Measurements from ENCODE around the gene COX4I1. TPM values are rescaled to one million over a fixed set of nuclear protein-coding genes. Genes with fewer than 3 reads are reported as not detected.

COX4I1 gene
- total RNA-seq, 1 experiment from 2014 or later, result 839 TPM

GRCh38 chr16:85854935-85855334 is 55.4 kb downstream of the COX4I1 start:
- TF ChIP-seq ZNF274 (IDR thresholded peaks at IDR 0.05; ENCODE audit: low read depth, low read length) (no peak), ZFX (IDR thresholded peaks at IDR 0.05) (no peak), POLR2A (IDR thresholded peaks at IDR 0.05; ENCODE audit: borderline replicate concordance, extremely low read depth, insufficient read depth, insufficient read length) (no peak), RAD21 (IDR thresholded peaks at IDR 0.05; ENCODE audit: low read depth) (no peak), ZBTB33 (IDR thresholded peaks at IDR 0.05; ENCODE audit: extremely low read depth, insufficient replicate concordance, low read length) (no peak), CTCF (IDR thresholded peaks at IDR 0.05 in 2 of 3, conservative IDR thresholded peaks at IDR 0.05 in 1 of 3; ENCODE audit: borderline replicate concordance in 1 of 3, insufficient read depth in 1 of 3, low read depth in 2 of 3, low read length in 2 of 3) (no peak), SP1 (IDR thresholded peaks at IDR 0.05; ENCODE audit: low read depth) (no peak), REST (IDR thresholded peaks at IDR 0.05; ENCODE audit: low read depth) (no peak), TCF7L2 (IDR thresholded peaks at IDR 0.05; ENCODE audit: borderline replicate concordance, extremely low read depth, insufficient read depth, insufficient read length) (no peak), MAX (IDR thresholded peaks at IDR 0.05) (no peak)
- H3K4me1 ChIP-seq (ENCODE audit: control insufficient read depth in 1 of 2, insufficient read depth in 2 of 2, low read length in 2 of 2), result no peaks in the 10 kb centered on the region
- H3K36me3 ChIP-seq (ENCODE audit: control insufficient read depth in 1 of 2, insufficient read depth in 2 of 2, low read length in 2 of 2), result no peaks in the 10 kb centered on the region
- no peaks in the 10 kb centered on the region for H3K79me2 ChIP-seq (ENCODE audit: insufficient read depth, low read length)
- no peaks in the 10 kb centered on the region for H3K9me2 ChIP-seq (ENCODE audit: insufficient read depth)
- no peak overlapping the region for H3K9ac ChIP-seq (ENCODE audit: low read length)
- peaks cover 19% of the 10 kb centered on the region for H3K27me3 ChIP-seq (ENCODE audit: insufficient read depth, low read length)
- H3K4me2 ChIP-seq (ENCODE audit: low read length), result no peak overlapping the region
- H3K27ac ChIP-seq (ENCODE audit: low read depth, low read length), result no peak overlapping the region
- H3K4me3 ChIP-seq (replicated peaks in 1 of 2; ENCODE audit: low read depth in 1 of 2, low read length in 2 of 2), result no peak overlapping the region
- ATAC-seq, result no peak
- no peaks in the 10 kb centered on the region for H4K20me1 ChIP-seq (ENCODE audit: insufficient read depth)
- intact Hi-C loops (cut with micrococcal nuclease), result no loop called here
- no peak overlapping the region for H2AFZ ChIP-seq (ENCODE audit: low read depth, low read length, poor library complexity, severe bottlenecking)
- no peak for DNase-seq (ENCODE audit: low read depth, low spot score)
- POLR2A ChIA-PET, result no interaction called here
- BruUV-seq (replicated peaks), result no TSS peak
- peaks cover 0 to 7% of the 10 kb centered on the region in 2 experiments; a peak in 1 of 4 replicates for H3K9me3 ChIP-seq (ENCODE audit: control insufficient read depth in 1 of 2, insufficient read depth in 1 of 2, low read depth in 1 of 2, low read length in 2 of 2)
- CTCF ChIA-PET, result no interaction called here
- RAD21 ChIA-PET (ENCODE audit: low non-redundant PET in 1 of 2, low total read pairs in 2 of 2, uncharacterized antibody in 2 of 2, unreplicated experiment in 2 of 2), result no interaction called here

Measured in HCT116 (cell line).